ENCODE results near the gene UGT1A1.

UGT1A1 gene

GRCh38 chr2:233822101-233822771 lies 62.2 kb downstream of the UGT1A1 start:
- DNase-seq (ENCODE audit: low read depth), result no peak
- TF ChIP-seq CTCF (IDR thresholded peaks at IDR 0.05; ENCODE audit: low read depth, low read length, missing control alignments), result no peak
- in situ Hi-C loops (cut with HindIII; ENCODE audit: low sequenced_read_pairs), result no loop called here
- no peak overlapping the region for H3K4me3 ChIP-seq (ENCODE audit: low read depth, low read length)

Data from astrocyte of the cerebellum (primary cell).